Astrocyte of the spinal cord (primary cell): ENCODE data around the gene PDLIM4.

Experiments used
- DNase-seq: peaks from one replicate; pipeline ENCODE4 v3.0.0; 2011; ENCODE audit warnings: low read depth, low spot score
- H3K4me3 ChIP-seq: 2 replicates; pipeline ENCODE4 v1.5.1; 2011; ENCODE audit warnings: low read depth, mild to moderate bottlenecking, low read length, moderate library complexity
- in situ Hi-C: cut with HindIII; loops from 2 replicates; pipeline ENCODE4 v1.10.0; 2017; ENCODE audit warnings: low sequenced_read_pairs
- TF ChIP-seq, protein P1 (sequence below): IDR thresholded peaks from 2 replicates; pipeline ENCODE4 v1.5.1; 2012; ENCODE audit warnings: low read depth, mild to moderate bottlenecking, low read length, inconsistent platforms

Gene PDLIM4

GRCh38 chr5:132221781-132222648 is 35.5 kb upstream of the PDLIM4 start:
- in situ Hi-C loops: no loop called here
- peak; percentile 86 for DNase-seq
- H3K4me3 ChIP-seq: no peak overlapping the region
- TF ChIP-seq, protein P1, sequence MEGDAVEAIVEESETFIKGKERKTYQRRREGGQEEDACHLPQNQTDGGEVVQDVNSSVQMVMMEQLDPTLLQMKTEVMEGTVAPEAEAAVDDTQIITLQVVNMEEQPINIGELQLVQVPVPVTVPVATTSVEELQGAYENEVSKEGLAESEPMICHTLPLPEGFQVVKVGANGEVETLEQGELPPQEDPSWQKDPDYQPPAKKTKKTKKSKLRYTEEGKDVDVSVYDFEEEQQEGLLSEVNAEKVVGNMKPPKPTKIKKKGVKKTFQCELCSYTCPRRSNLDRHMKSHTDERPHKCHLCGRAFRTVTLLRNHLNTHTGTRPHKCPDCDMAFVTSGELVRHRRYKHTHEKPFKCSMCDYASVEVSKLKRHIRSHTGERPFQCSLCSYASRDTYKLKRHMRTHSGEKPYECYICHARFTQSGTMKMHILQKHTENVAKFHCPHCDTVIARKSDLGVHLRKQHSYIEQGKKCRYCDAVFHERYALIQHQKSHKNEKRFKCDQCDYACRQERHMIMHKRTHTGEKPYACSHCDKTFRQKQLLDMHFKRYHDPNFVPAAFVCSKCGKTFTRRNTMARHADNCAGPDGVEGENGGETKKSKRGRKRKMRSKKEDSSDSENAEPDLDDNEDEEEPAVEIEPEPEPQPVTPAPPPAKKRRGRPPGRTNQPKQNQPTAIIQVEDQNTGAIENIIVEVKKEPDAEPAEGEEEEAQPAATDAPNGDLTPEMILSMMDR: no peak

GRCh38 chr5:132222649-132223038 is 34.9 kb upstream of the PDLIM4 start:
- in situ Hi-C loops: no loop called here
- TF ChIP-seq, protein P1: no peak
- H3K4me3 ChIP-seq: no peak overlapping the region
- DNase-seq: no peak

GRCh38 chr5:132223861-132224260 is 33.6 kb upstream of the PDLIM4 start:
- no peak for DNase-seq
- H3K4me3 ChIP-seq: no peak overlapping the region
- in situ Hi-C loops: no loop called here
- TF ChIP-seq, protein P1: no peak

GRCh38 chr5:132224716-132225115 is 32.8 kb upstream of the PDLIM4 start:
- in situ Hi-C loops: no loop called here
- TF ChIP-seq, protein P1: no peak
- H3K4me3 ChIP-seq: no peak overlapping the region
- peak; percentile 22 for DNase-seq

- peak overlapping the region; percentile 12 for H3K4me3 ChIP-seq
- peak; percentile 73 for DNase-seq
- TF ChIP-seq, protein P1: no peak
- in situ Hi-C loops: no loop called here
These were observed 32.1 kb upstream of the PDLIM4 start for GRCh38 chr5:132225165-132226032.

DNA sequence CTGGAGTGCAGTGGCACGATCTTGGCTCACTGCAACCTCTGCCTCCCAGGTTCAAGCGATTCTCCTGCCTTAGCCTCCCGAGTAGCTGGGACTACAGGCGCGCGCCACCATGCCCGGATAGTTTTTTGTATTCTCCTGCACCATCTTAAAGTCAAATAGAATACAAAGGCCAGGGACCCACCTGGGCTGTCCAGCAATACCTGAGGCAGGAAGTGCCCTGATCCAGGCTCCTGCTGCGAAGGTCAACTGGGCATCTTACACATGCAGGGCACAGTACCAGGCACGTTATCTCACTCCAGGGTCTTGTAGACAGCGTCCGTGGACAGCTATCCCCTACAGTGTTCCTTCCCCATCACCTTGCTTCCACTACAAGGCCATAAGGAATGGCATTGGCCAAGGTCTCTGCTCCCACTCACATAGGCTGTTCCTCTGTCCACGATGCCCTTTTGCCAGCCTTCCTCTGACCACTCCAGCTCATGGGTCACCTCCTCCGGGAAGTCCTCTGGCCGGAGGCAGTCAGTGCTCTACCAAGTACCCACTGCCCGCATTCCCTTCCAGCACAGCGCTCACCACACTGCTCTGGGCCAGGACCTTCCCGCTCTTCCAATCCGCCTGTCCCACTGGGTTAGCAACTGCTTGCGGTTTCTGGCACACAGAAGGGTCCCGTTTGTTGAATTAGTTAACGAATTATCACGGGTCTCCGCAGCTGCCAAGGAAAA is 30.8 kb upstream of the PDLIM4 start:
- H3K4me3 ChIP-seq: peak overlapping the region; percentile 64
- TF ChIP-seq, protein P1: no peak
- DNase-seq: peak; percentile 47
- in situ Hi-C loops: no loop called here
